Measurements from ENCODE around the gene TNS2.
A peak's percentile ranks its signal among the peaks of the same experiment; 100 is the strongest.

TNS2 gene

GRCh38 chr12:53056296-53056695 is 6.4 kb downstream of the TNS2 start:
- DNase-seq (ENCODE audit: low spot score): no peak

GRCh38 chr12:53056901-53057300 is 7.0 kb downstream of the TNS2 start:
- DNase-seq (ENCODE audit: low spot score): no peak

- DNase-seq (ENCODE audit: low spot score): no peak
Observed at GRCh38 chr12:53057816-53058500, 8.1 kb downstream of the TNS2 start.

- DNase-seq (ENCODE audit: low spot score): no peak
Observed at GRCh38 chr12:53058674-53059433, 9.0 kb downstream of the TNS2 start.

GRCh38 chr12:53059434-53060063 is 9.7 kb downstream of the TNS2 start:
- DNase-seq (ENCODE audit: low spot score): no peak

- DNase-seq (ENCODE audit: low spot score): no peak
Observed at GRCh38 chr12:53060064-53060720, 10.3 kb downstream of the TNS2 start.

- DNase-seq (ENCODE audit: low spot score): no peak
Observed at GRCh38 chr12:53060721-53061276, 10.9 kb downstream of the TNS2 start.

GRCh38 chr12:53061404-53062010 is 11.6 kb downstream of the TNS2 start:
- DNase-seq (ENCODE audit: low spot score): no peak

GRCh38 chr12:53062011-53062961 is 12.4 kb downstream of the TNS2 start:
- no peak for DNase-seq (ENCODE audit: low spot score)

GRCh38 chr12:53062977-53063707 is 13.3 kb downstream of the TNS2 start:
- DNase-seq (ENCODE audit: low spot score): no peak

- no peak for DNase-seq (ENCODE audit: low spot score)
Observed at GRCh38 chr12:53063708-53064612, 14.1 kb downstream of the TNS2 start.

- DNase-seq (ENCODE audit: low spot score): no peak
Observed at GRCh38 chr12:53064613-53065436, 15.0 kb downstream of the TNS2 start.

GRCh38 chr12:53065470-53065869 is 15.6 kb downstream of the TNS2 start:
- DNase-seq (ENCODE audit: low spot score): no peak

- DNase-seq (ENCODE audit: low spot score): peak; percentile 73
Observed at GRCh38 chr12:53065975-53066931, 16.4 kb downstream of the TNS2 start.

GRCh38 chr12:53067074-53067992 is 17.5 kb downstream of the TNS2 start:
- DNase-seq (ENCODE audit: low spot score): no peak
